GM12878 (cell line): Measurements from ENCODE around the gene MMRN1. TPM values are rescaled to one million over a fixed set of nuclear protein-coding genes. Genes with fewer than 3 reads are reported as not detected.

Experiments used
- ATAC-seq: fragments of 200-7000 bp; cut with Tn5 transposase; 3 replicates; pipeline ENCODE4 v1.9.1; 2020; ENCODE audit warnings: mild to moderate bottlenecking, moderate library complexity
- BruUV-seq: library from RNA; stranded (reverse); fragments of 400-500 nt; replicated peaks from 2 replicates; lab custom pipeline; 2021; lab: Mats Ljungman, UMichigan
- CTCF ChIA-PET: fragments of 300-600 bp; sonication (Branson Sonifier 250); formaldehyde crosslinking; extraction: SDS; loops from one replicate; lab custom pipeline; 2021; ENCODE audit warnings: inconsistent platforms; lab: Yijun Ruan, JAX
- POLR2A ChIA-PET: fragments of 350-600 bp; formaldehyde crosslinking; extraction: SDS; loops from one replicate; lab custom pipeline; 2021; ENCODE audit warnings: inconsistent platforms; lab: Charles Lee
- RAD21 ChIA-PET: fragments of 300-600 bp; sonication (Branson Sonifier 250); formaldehyde crosslinking; loops from one replicate; lab custom pipeline; 2023; ENCODE audit warnings: antibody characterized with exemption; ENCODE audit not compliant: unreplicated experiment; lab: Charles Lee
- SMC1A ChIA-PET: fragments of 300-600 bp; sonication (Branson Sonifier 250); formaldehyde crosslinking; loops from one replicate; lab custom pipeline; 2023; ENCODE audit not compliant: unreplicated experiment, uncharacterized antibody; lab: Charles Lee
- DNase-seq: peaks from one replicate; pipeline ENCODE4 v3.0.0-alpha.2; 2011; ENCODE audit warnings: low read depth, low spot score
- FAIRE-seq: peaks from 3 replicates; lab custom pipeline; 2011; peaks lifted over from hg19 to GRCh38; lab: Jason Lieb, UNC
- H2AFZ ChIP-seq: 2 replicates; pipeline ENCODE4 v1.6.0; 2011; ENCODE audit warnings: low read depth, low read length, control low read depth; ENCODE audit not compliant: control insufficient read depth
- H3K27ac ChIP-seq: 2 replicates; pipeline ENCODE4 v1.5.1; 2011; ENCODE audit warnings: control low read depth; ENCODE audit not compliant: control insufficient read depth, insufficient read depth
- H3K27me3 ChIP-seq, 2 experiments: replicated peaks in 1 of 2; 2 replicates each; pipeline versions ENCODE4 v1.6.0 to v1.6.1; 2011; ENCODE audit warnings: low read length in 1 of 2; ENCODE audit not compliant: control insufficient read depth in 2 of 2, insufficient read depth in 2 of 2
- H3K36me3 ChIP-seq, 2 experiments: 2 replicates each; pipeline ENCODE4 v1.5.1; 2011; ENCODE audit warnings: low read length in 1 of 2; ENCODE audit not compliant: control insufficient read depth in 2 of 2, insufficient read depth in 2 of 2
- H3K4me1 ChIP-seq: 2 replicates; pipeline ENCODE4 v1.6.1; 2011; ENCODE audit warnings: mild to moderate bottlenecking, low read length, moderate library complexity, mixed read lengths; ENCODE audit not compliant: control insufficient read depth, insufficient read depth
- H3K4me2 ChIP-seq: 2 replicates; pipeline ENCODE4 v1.6.0; 2011; ENCODE audit warnings: control low read depth; ENCODE audit not compliant: control insufficient read depth, insufficient read depth
- H3K4me3 ChIP-seq: fragments of 200-600 bp; sonication (generic); 2 replicates; pipeline ENCODE4 v1.5.1; 2016
- H3K79me2 ChIP-seq: 2 replicates; pipeline ENCODE4 v1.6.0; 2011; ENCODE audit warnings: low read length; ENCODE audit not compliant: control insufficient read depth, insufficient read depth
- H3K9ac ChIP-seq: 2 replicates; pipeline ENCODE4 v1.8.0; 2011; ENCODE audit warnings: low read length, control low read depth, mixed read lengths; ENCODE audit not compliant: control insufficient read depth, insufficient read depth
- H3K9me3 ChIP-seq: replicated peaks from 3 replicates; pipeline ENCODE4 v1.5.1; 2011; ENCODE audit warnings: mild to moderate bottlenecking, low read length; ENCODE audit not compliant: control insufficient read depth, insufficient read depth
- H4K20me1 ChIP-seq: 2 replicates; pipeline ENCODE4 v1.6.0; 2011; ENCODE audit not compliant: control insufficient read depth, insufficient read depth
- DPF2 ChIP-seq: fragments of 450-650 bp; IDR thresholded peaks from 2 replicates; pipeline ENCODE4 v1.6.1; 2017; ENCODE audit warnings: mild to moderate bottlenecking
- ELK1 ChIP-seq: IDR thresholded peaks from 2 replicates; pipeline ENCODE4 v1.6.1; 2012; ENCODE audit warnings: low read depth, low read length, improper control_type of control experiment
- IKZF1 ChIP-seq: fragments of 450-650 bp; conservative IDR thresholded peaks from 2 replicates; pipeline ENCODE4 v1.6.1; 2017; ENCODE audit warnings: antibody characterized with exemption, mild to moderate bottlenecking
- RELB ChIP-seq: fragments of 450-650 bp; IDR thresholded peaks from 2 replicates; pipeline ENCODE4 v1.6.1; 2017; ENCODE audit warnings: low read depth, mild to moderate bottlenecking, moderate library complexity
- STAT1 ChIP-seq: fragments of 450-650 bp; conservative IDR thresholded peaks from 2 replicates; pipeline ENCODE4 v1.6.1; 2014; ENCODE audit warnings: antibody characterized with exemption, mild to moderate bottlenecking
- ZNF592 ChIP-seq: fragments of 450-650 bp; IDR thresholded peaks from 2 replicates; pipeline ENCODE4 v1.6.1; 2017; ENCODE audit warnings: mild to moderate bottlenecking, moderate library complexity
- WGBS: methylation state at CpG from one replicate; pipeline ENCODE4 v1.1.6; 2016; ENCODE audit warnings: low lambda C conversion rate; ENCODE audit not compliant: insufficient replicate concordance, insufficient coverage; ENCODE audit errors: missing lambda C conversion rate; 5-methylcytosine and 5-hydroxymethylcytosine counted together
- in situ Hi-C: fragments of 300-500 bp; cut with MboI; formaldehyde crosslinking; loops from 9 replicates; pipeline ENCODE4 v1.14.3; 2018; ENCODE audit warnings: mixed read lengths
- intact Hi-C: fragments of 100-400 bp; cut with micrococcal nuclease; formaldehyde crosslinking; loops from one replicate; pipeline ENCODE4 v1.14.2; 2022; ENCODE audit not compliant: unreplicated experiment
- polyA plus RNA-seq, 11 experiments: library from polyadenylated mRNA; depleted of rRNA in 4 of 11; unstranded in 6 of 11; stranded (reverse) in 5 of 11; fragments of >200 nt; fragmentation: Nextera tagmentation in 4 of 11; fragmentation: Illumina TruSeq in 1 of 11; extraction: Ambion mirVana in 4 of 11; extraction: Trizol in 1 of 11; gene quantifications; 1 replicate in 1 of 11; 2 replicates in 10 of 11; pipeline versions ENCODE4 v1.2.1 to v1.2.3, GENCODE V29; 2011 to 2016; ENCODE audit warnings: inconsistent platforms in 2 of 11, missing spikeins in 2 of 11, low read depth in 1 of 11
- total RNA-seq, 4 experiments: library from RNA; depleted of rRNA in 3 of 4; stranded (reverse); fragments of >200 nt in 3 of 4; fragmentation: Illumina TruSeq in 1 of 4; extraction: Trizol in 1 of 4; gene quantifications; 2 replicates each; pipeline versions ENCODE4 v1.2.1 to v1.2.3, GENCODE V29; 2013 to 2021
- TF ChIP-seq, protein P1 (sequence below): fragments of 450-650 bp; IDR thresholded peaks from 2 replicates; pipeline ENCODE4 v1.6.1; 2016; ENCODE audit warnings: mild to moderate bottlenecking
- TF ChIP-seq, protein P2 (sequence below): fragments of 450-650 bp; IDR thresholded peaks from 2 replicates; pipeline ENCODE4 v1.6.1; 2017; ENCODE audit warnings: mild to moderate bottlenecking, moderate library complexity

MMRN1 gene
- total and polyA plus RNA-seq, 10 of the 15 experiments (the other 5 are each of a cell fraction or from before 2014, with no cell fraction given): 0.50 to 3.9 (median 0.78) TPM

DNA sequence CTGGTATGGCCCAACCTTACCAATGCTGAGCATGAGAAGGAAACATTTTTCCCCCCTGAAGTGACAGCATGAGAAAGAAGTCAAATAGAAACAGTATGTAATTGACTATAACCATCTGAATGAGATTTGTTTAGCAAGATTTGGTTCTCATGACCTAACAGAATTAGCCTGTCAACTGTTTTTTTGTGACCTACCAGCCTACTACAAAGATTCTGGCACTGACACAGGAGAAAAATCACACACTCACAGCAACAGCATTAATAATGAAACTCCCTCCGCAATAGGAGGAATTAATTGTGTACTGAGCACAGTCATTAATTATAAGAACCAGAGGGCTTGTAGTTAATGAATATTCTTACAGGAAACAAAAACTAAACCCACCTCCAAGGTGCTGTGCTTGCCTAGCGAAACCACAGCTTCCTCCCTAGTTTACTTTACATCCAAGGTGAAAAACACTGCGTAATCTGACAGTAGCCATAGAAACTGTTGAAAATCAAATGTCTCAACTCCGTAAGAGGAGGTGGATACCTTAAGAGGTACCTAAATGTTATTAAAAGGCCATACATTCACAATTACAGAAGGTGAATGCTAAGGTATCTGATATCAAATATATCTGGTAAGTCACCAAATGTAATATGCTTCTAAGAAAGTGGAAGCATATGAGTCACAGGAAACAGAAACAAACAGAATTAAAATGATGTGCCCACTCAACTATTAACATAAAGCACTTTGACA, 34.9 kb downstream of the MMRN1 start:
- Histone ChIP-seq H3K79me2 (no peaks in the 10 kb centered on the region), H3K27me3 (no peaks in the 10 kb centered on the region), H3K4me3 (no peak overlapping the region), H3K27ac (no peak overlapping the region), H3K36me3 (no peaks in the 10 kb centered on the region), H3K9me3 (no peaks in the 10 kb centered on the region; the same call in 2 of the 3 replicates), H3K4me2 (peak overlapping the region; percentile 50; the same call in 1 of the 2 replicates), H3K4me1 (0 out of 2 replicates have a peak, but pooled peaks cover 3% of the 10 kb centered on the region), H2AFZ (peak overlapping the region; percentile 34; the same call in 1 of the 2 replicates), H3K9ac (no peak overlapping the region), H4K20me1 (no peaks in the 10 kb centered on the region)
- WGBS: 11% methylated on average over 4 of the region's 4 CpGs
- ChIA-PET POLR2A (no interaction called here), CTCF (interaction anchor here (1.0 to 1.5 kb wide), 6 partner anchors 21 to 363 kb away, joined by 3 to 4 read pairs (median 3); partner anchors contain the start of gene MMRN1), SMC1A (interaction anchor here (0.8 to 5.0 kb wide), 5 partner anchors 9 to 189 kb away, joined by 3 to 18 read pairs (median 5); no protein-coding TSS in a partner anchor), RAD21 (interaction anchor here (0.8 to 1.6 kb wide), 4 partner anchors 8 to 24 kb away, joined by 3 to 4 read pairs (median 4); no protein-coding TSS in a partner anchor)
- FAIRE-seq (no peak), ATAC-seq (peak; percentile 92), DNase-seq (peak; percentile 41)
- BruUV-seq: no TSS peak
- intact Hi-C loops: loop anchor here (5.0 kb wide), 1 partner anchor 98 kb away; no protein-coding TSS in a partner anchor
- in situ Hi-C loops: no loop called here
- TF ChIP-seq ELK1 (no peak), DPF2 (peak; percentile 63; the same call in 1 of the 2 replicates), STAT1 (no peak), IKZF1 (peak; percentile 54), RELB (0 out of 2 replicates have a peak, but pooled peaks have one; percentile 20), ZNF592 (no peak)
- TF ChIP-seq, protein P1, sequence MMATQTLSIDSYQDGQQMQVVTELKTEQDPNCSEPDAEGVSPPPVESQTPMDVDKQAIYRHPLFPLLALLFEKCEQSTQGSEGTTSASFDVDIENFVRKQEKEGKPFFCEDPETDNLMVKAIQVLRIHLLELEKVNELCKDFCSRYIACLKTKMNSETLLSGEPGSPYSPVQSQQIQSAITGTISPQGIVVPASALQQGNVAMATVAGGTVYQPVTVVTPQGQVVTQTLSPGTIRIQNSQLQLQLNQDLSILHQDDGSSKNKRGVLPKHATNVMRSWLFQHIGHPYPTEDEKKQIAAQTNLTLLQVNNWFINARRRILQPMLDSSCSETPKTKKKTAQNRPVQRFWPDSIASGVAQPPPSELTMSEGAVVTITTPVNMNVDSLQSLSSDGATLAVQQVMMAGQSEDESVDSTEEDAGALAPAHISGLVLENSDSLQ: peak; percentile 43
- TF ChIP-seq, protein P2, sequence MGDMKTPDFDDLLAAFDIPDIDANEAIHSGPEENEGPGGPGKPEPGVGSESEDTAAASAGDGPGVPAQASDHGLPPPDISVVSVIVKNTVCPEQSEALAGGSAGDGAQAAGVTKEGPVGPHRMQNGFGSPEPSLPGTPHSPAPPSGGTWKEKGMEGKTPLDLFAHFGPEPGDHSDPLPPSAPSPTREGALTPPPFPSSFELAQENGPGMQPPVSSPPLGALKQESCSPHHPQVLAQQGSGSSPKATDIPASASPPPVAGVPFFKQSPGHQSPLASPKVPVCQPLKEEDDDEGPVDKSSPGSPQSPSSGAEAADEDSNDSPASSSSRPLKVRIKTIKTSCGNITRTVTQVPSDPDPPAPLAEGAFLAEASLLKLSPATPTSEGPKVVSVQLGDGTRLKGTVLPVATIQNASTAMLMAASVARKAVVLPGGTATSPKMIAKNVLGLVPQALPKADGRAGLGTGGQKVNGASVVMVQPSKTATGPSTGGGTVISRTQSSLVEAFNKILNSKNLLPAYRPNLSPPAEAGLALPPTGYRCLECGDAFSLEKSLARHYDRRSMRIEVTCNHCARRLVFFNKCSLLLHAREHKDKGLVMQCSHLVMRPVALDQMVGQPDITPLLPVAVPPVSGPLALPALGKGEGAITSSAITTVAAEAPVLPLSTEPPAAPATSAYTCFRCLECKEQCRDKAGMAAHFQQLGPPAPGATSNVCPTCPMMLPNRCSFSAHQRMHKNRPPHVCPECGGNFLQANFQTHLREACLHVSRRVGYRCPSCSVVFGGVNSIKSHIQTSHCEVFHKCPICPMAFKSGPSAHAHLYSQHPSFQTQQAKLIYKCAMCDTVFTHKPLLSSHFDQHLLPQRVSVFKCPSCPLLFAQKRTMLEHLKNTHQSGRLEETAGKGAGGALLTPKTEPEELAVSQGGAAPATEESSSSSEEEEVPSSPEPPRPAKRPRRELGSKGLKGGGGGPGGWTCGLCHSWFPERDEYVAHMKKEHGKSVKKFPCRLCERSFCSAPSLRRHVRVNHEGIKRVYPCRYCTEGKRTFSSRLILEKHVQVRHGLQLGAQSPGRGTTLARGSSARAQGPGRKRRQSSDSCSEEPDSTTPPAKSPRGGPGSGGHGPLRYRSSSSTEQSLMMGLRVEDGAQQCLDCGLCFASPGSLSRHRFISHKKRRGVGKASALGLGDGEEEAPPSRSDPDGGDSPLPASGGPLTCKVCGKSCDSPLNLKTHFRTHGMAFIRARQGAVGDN: 0 out of 2 replicates have a peak, but pooled peaks have one; percentile 22
